Bronchial epithelial cell (primary cell): ENCODE results near the gene ZSCAN22. TPM values are rescaled to one million over a fixed set of nuclear protein-coding genes. Genes with fewer than 3 reads are reported as not detected.

ENCODE experiments used
- DNase-seq: peaks from one replicate; pipeline ENCODE4 v3.0.0-alpha.2; 2010; ENCODE audit warnings: low read depth
- FAIRE-seq: peaks from 2 replicates; lab custom pipeline; 2011; peaks lifted over from hg19 to GRCh38; lab: Jason Lieb, UNC
- H3K27me3 ChIP-seq: 2 replicates; pipeline ENCODE4 v1.5.1; 2011; ENCODE audit warnings: low read length; ENCODE audit not compliant: control insufficient read depth, insufficient read depth
- H3K36me3 ChIP-seq: 2 replicates; pipeline ENCODE4 v1.5.1; 2011; ENCODE audit warnings: low read length; ENCODE audit not compliant: control insufficient read depth, insufficient read depth
- H3K4me3 ChIP-seq: 2 replicates; pipeline ENCODE4 v1.5.1; 2011; ENCODE audit warnings: mild to moderate bottlenecking, low read depth, low read length, control low read depth
- total RNA-seq: library from RNA; depleted of rRNA; stranded (reverse); fragments of >200 nt; gene quantifications from 2 replicates; pipeline ENCODE4 v1.2.1, GENCODE V29; 2014
- TF ChIP-seq, protein P1 (sequence below): IDR thresholded peaks from 2 replicates; pipeline ENCODE4 v1.5.1; 2011; ENCODE audit warnings: mild to moderate bottlenecking, moderate library complexity, low read length, control low read depth, inconsistent platforms; ENCODE audit not compliant: insufficient read depth, severe bottlenecking

The ZSCAN22 gene
- total RNA-seq, 1 donor from 2014 or later, result 1.8 TPM

GRCh38 chr19:58319241-58319640 lies 7.6 kb upstream of the ZSCAN22 start:
- TF ChIP-seq, protein P1, sequence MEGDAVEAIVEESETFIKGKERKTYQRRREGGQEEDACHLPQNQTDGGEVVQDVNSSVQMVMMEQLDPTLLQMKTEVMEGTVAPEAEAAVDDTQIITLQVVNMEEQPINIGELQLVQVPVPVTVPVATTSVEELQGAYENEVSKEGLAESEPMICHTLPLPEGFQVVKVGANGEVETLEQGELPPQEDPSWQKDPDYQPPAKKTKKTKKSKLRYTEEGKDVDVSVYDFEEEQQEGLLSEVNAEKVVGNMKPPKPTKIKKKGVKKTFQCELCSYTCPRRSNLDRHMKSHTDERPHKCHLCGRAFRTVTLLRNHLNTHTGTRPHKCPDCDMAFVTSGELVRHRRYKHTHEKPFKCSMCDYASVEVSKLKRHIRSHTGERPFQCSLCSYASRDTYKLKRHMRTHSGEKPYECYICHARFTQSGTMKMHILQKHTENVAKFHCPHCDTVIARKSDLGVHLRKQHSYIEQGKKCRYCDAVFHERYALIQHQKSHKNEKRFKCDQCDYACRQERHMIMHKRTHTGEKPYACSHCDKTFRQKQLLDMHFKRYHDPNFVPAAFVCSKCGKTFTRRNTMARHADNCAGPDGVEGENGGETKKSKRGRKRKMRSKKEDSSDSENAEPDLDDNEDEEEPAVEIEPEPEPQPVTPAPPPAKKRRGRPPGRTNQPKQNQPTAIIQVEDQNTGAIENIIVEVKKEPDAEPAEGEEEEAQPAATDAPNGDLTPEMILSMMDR, result no peak
- DNase-seq (peak; percentile 65), FAIRE-seq (peak; percentile 100)
- Histone ChIP-seq H3K36me3 (peaks cover 9% of the 10 kb centered on the region), H3K27me3 (no peaks in the 10 kb centered on the region), H3K4me3 (no peak overlapping the region)

DNA sequence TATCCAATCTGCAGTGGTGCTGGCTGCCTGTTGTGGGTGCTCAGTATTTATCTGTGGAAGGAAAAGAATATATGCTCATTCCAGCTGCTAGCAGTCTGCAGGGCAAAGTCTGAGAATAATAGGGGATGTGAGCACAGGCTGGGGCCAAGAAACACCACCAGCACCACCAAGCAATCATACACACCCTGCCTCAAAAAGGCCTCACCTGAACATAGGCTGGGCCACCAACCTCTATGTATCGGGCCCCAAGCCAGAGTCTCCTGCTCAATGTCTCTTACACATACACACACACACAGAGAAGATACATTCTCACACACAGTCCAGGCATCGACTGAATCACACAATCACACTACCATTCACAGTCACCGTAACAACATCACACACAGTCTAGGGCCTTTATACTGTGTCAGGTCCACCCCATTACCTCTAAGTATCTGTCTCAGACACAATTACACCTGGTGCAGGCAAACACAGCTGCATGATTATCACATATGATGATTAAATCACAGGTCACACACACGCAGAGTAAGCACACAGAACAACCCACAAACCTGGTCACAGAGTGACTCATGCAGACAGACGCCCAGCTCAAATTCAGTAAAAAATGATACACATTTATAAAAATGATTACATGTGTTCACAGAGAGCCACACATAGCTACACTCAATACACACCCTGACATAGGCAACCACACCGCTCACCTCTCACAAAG lies 1.3 kb upstream of the ZSCAN22 start:
- Histone ChIP-seq H3K36me3 (peaks cover 4% of the 10 kb centered on the region), H3K4me3 (peak overlapping the region; percentile 74), H3K27me3 (no peaks in the 10 kb centered on the region)
- DNase-seq (peak; percentile 82), FAIRE-seq (peak; percentile 43)
- TF ChIP-seq, protein P1, result no peak

DNA sequence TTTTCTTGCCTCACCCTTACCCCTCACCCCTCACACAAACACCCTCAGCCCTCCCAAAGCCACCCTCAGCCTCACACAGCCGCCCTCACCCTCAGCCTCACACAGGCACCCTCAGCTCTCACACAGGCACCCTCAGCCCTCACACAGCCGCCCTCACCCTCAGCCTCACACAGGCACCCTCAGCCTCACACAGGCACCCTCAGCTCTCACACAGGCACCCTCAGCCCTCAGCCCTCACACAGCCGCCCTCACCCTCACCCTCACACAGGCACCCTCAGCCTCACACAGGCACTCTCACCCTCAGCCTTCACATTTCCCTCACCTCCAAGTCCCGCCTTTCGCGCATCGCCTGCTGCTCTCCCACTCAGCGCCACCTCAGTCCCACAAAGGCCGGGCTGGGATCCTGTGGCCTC lies 287 bp upstream of the ZSCAN22 start:
- TF ChIP-seq, protein P1, result no peak
- DNase-seq, result no peak
- H3K4me3 ChIP-seq, result peak overlapping the region; percentile 74
- peaks cover 4% of the 10 kb centered on the region for H3K36me3 ChIP-seq
- no peaks in the 10 kb centered on the region for H3K27me3 ChIP-seq
- FAIRE-seq, result no peak

GRCh38 chr19:58328999-58329398 lies 2.2 kb downstream of the ZSCAN22 start:
- TF ChIP-seq, protein P1, result no peak
- FAIRE-seq (no peak), DNase-seq (no peak)
- no peak overlapping the region for H3K4me3 ChIP-seq
- peaks cover 2% of the 10 kb centered on the region for H3K36me3 ChIP-seq
- no peaks in the 10 kb centered on the region for H3K27me3 ChIP-seq

GRCh38 chr19:58330458-58330857 lies 3.7 kb downstream of the ZSCAN22 start:
- H3K27me3 ChIP-seq, result no peaks in the 10 kb centered on the region
- DNase-seq, result peak; percentile 74
- TF ChIP-seq, protein P1, result no peak
- FAIRE-seq, result no peak
- peaks cover 6% of the 10 kb centered on the region for H3K36me3 ChIP-seq
- H3K4me3 ChIP-seq, result no peak overlapping the region

- no peaks in the 10 kb centered on the region for H3K27me3 ChIP-seq
- H3K4me3 ChIP-seq, result no peak overlapping the region
- FAIRE-seq (no peak), DNase-seq (no peak)
- TF ChIP-seq, protein P1, result no peak
- peaks cover 9% of the 10 kb centered on the region for H3K36me3 ChIP-seq
Measured at GRCh38 chr19:58332697-58333096, 5.9 kb downstream of the ZSCAN22 start.
